HFF-Myc (cell line): ENCODE results near the gene AHNAK2.

Experiments used
- DNase-seq: peaks from one replicate; pipeline ENCODE4 v3.0.0-alpha.2; 2011; ENCODE audit warnings: low read depth; ENCODE audit errors: extremely low read depth
- H3K4me3 ChIP-seq: replicated peaks from 2 replicates; pipeline ENCODE4 v1.5.1; 2011; ENCODE audit warnings: low read depth, mild to moderate bottlenecking, control low read depth, low read length
- TF ChIP-seq, protein P1 (sequence below): IDR thresholded peaks from 2 replicates; pipeline ENCODE4 v1.5.1; 2012; ENCODE audit warnings: mild to moderate bottlenecking, low read depth, low read length, control low read depth; ENCODE audit errors: missing control alignments

AHNAK2 gene

GRCh38 chr14:104888489-104889374 lies 89.4 kb downstream of the AHNAK2 start:
- TF ChIP-seq, protein P1, sequence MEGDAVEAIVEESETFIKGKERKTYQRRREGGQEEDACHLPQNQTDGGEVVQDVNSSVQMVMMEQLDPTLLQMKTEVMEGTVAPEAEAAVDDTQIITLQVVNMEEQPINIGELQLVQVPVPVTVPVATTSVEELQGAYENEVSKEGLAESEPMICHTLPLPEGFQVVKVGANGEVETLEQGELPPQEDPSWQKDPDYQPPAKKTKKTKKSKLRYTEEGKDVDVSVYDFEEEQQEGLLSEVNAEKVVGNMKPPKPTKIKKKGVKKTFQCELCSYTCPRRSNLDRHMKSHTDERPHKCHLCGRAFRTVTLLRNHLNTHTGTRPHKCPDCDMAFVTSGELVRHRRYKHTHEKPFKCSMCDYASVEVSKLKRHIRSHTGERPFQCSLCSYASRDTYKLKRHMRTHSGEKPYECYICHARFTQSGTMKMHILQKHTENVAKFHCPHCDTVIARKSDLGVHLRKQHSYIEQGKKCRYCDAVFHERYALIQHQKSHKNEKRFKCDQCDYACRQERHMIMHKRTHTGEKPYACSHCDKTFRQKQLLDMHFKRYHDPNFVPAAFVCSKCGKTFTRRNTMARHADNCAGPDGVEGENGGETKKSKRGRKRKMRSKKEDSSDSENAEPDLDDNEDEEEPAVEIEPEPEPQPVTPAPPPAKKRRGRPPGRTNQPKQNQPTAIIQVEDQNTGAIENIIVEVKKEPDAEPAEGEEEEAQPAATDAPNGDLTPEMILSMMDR = no peak
- DNase-seq = no peak
- H3K4me3 ChIP-seq = no peak overlapping the region

- H3K4me3 ChIP-seq = no peak overlapping the region
- no peak for DNase-seq
- TF ChIP-seq, protein P1 = no peak
Observed at GRCh38 chr14:104887623-104888488, 90.3 kb downstream of the AHNAK2 start.
